Left cardiac atrium (tissue), 4 donors: ENCODE measurements around the gene MMS19. TPM values are rescaled to one million over a fixed set of nuclear protein-coding genes. Genes with fewer than 3 reads are reported as not detected.
"Not testable (repeated sequence)": the region's sequence is repeated elsewhere in the genome, so short reads cannot be mapped to it uniquely, and the experiment has no call there.

Experiments
- ATAC-seq, 2 donors: fragments of 200-7000 bp; cut with Tn5 transposase; one replicate each; pipeline ENCODE4 v1.9.1; 2020; ENCODE audit warnings: mild to moderate bottlenecking in 2 of 2, moderate library complexity in 2 of 2
- DNase-seq: peaks from one replicate; pipeline ENCODE4 v3.0.0-alpha.2; 2020
- intact Hi-C, 2 donors: fragments of 100-400 bp; cut with DNase I; formaldehyde crosslinking; loops; one replicate each; pipeline versions ENCODE4 v1.14.1 to v1.15.1; 2022 to 2023
- total RNA-seq, 2 donors: library from RNA; stranded (reverse); fragmentation: NEBNext Ultra II Directional; extraction: Animal tissue kit (Norgen Biotek cat#: 25700); gene quantifications; one replicate each; pipeline ENCODE4 v1.2.1, GENCODE V29; 2021
- donor health status: DM: no; HTN: yes; CAD: no.
- donor health status: DM: no; HTN: yes; CAD: no; lungs with severe emphysema.
- donor health status: DM: yes; HTN: yes; CAD: no.
- donor health status: Dilated cardiomyopathy.

MMS19 gene
- total RNA-seq, 2 donors from 2014 or later: 31.9 to 34.0 TPM

GRCh38 chr10:97451605-97452004 lies 46.6 kb downstream of the MMS19 start:
- DNase-seq: no peak
- ATAC-seq: no peak
- intact Hi-C loops: loop anchor here in 1 of 2 donors (10.0 kb wide), 1 partner anchor 163 kb away; no protein-coding TSS in a partner anchor

GRCh38 chr10:97450828-97451227 lies 47.4 kb downstream of the MMS19 start:
- intact Hi-C loops: loop anchor here in 1 of 2 donors (10.0 kb wide), 1 partner anchor 164 kb away; no protein-coding TSS in a partner anchor
- DNase-seq: no peak
- no peak for ATAC-seq

- intact Hi-C loops: no loop called here
- peak; percentile 93 for DNase-seq
- ATAC-seq: peak; percentile 98 to 99
Observed at GRCh38 chr10:97445722-97446639, 52.2 kb downstream of the MMS19 start, which contains the start of the genes EXOSC1 and ZDHHC16. Gene EXOSC1 (minus strand): TSS chr10:97446006. CDS start chr10:97445985, 21 bp downstream. Gene ZDHHC16 (plus strand): TSS chr10:97446175. CDS start chr10:97451676, 5,501 bp downstream.

- intact Hi-C loops: no loop called here
- ATAC-seq: peak in 1 of 2 donors; percentile 6
- DNase-seq: no peak
Observed at GRCh38 chr10:97445357-97445721, 52.9 kb downstream of the MMS19 start.

GRCh38 chr10:97444212-97444611 lies 54.0 kb downstream of the MMS19 start:
- DNase-seq (no peak), ATAC-seq (no peak)
- intact Hi-C loops: no loop called here

GRCh38 chr10:97442277-97442676 lies 55.9 kb downstream of the MMS19 start:
- DNase-seq (no peak), ATAC-seq (no peak)
- intact Hi-C loops: no loop called here

GRCh38 chr10:97435211-97435610 lies 63.0 kb downstream of the MMS19 start:
- ATAC-seq (no peak), DNase-seq (no peak)
- intact Hi-C loops: no loop called here

GRCh38 chr10:97434557-97434956 lies 63.7 kb downstream of the MMS19 start:
- ATAC-seq (no peak), DNase-seq (no peak)
- intact Hi-C loops: no loop called here

- intact Hi-C loops: no loop called here
- ATAC-seq: no peak
- DNase-seq: no peak
Observed at GRCh38 chr10:97434055-97434454, 64.2 kb downstream of the MMS19 start.

- no peak for DNase-seq
- intact Hi-C loops: no loop called here
Observed at GRCh38 chr10:97428572-97428981, 69.6 kb downstream of the MMS19 start.

GRCh38 chr10:97427571-97428179 lies 70.5 kb downstream of the MMS19 start:
- ATAC-seq: peak in 1 of 2 donors; percentile 6
- peak; percentile 50 for DNase-seq
- intact Hi-C loops: no loop called here

More at GRCh38 chr10:97428572-97428981, 69.6 kb downstream of the MMS19 start:
- no peak for ATAC-seq

GRCh38 chr10:97426776-97427570 lies 71.2 kb downstream of the MMS19 start:
- DNase-seq (no peak), ATAC-seq (peak in 1 of 2 donors; percentile 12)
- intact Hi-C loops: no loop called here

- intact Hi-C loops: no loop called here
Observed at GRCh38 chr10:97425964-97426775, 72.1 kb downstream of the MMS19 start, which contains the start of gene PGAM1. Gene PGAM1 (plus strand): TSS chr10:97426191. CDS start chr10:97426308, 117 bp downstream.

GRCh38 chr10:97423757-97424098 lies 74.5 kb downstream of the MMS19 start:
- ATAC-seq, DNase-seq, intact Hi-C loops: not testable (repeated sequence)

More at GRCh38 chr10:97425964-97426775, 72.1 kb downstream of the MMS19 start, which contains the start of gene PGAM1:
- DNase-seq: peak; percentile 95
- peak; percentile 97 to 98 for ATAC-seq

- intact Hi-C loops: no loop called here
- no peak for ATAC-seq
- no peak for DNase-seq
Observed at GRCh38 chr10:97416565-97416964, 81.7 kb downstream of the MMS19 start.

- DNase-seq (no peak), ATAC-seq (no peak)
- intact Hi-C loops: no loop called here
Observed at GRCh38 chr10:97412891-97413304, 85.3 kb downstream of the MMS19 start.

- DNase-seq (no peak), ATAC-seq (no peak)
- intact Hi-C loops: no loop called here
Observed at GRCh38 chr10:97411406-97411805, 86.8 kb downstream of the MMS19 start.

GRCh38 chr10:97408496-97408992 lies 89.7 kb downstream of the MMS19 start:
- ATAC-seq (no peak), DNase-seq (no peak)
- intact Hi-C loops: loop anchor here in 1 of 2 donors (5.0 kb wide), 1 partner anchor 144 kb away; no protein-coding TSS in a partner anchor
